Ishikawa (cell line): ENCODE data around the gene SEMA3A.

Experiments used
- CEBPB ChIP-seq: IDR thresholded peaks from 2 replicates; pipeline ENCODE4 v1.6.1; 2012
- EGR1 ChIP-seq: IDR thresholded peaks from 2 replicates; pipeline ENCODE4 v1.6.1; 2012
- EP300 ChIP-seq: IDR thresholded peaks from 2 replicates; pipeline ENCODE4 v1.6.1; 2012; ENCODE audit warnings: borderline replicate concordance
- MAX ChIP-seq: IDR thresholded peaks from 2 replicates; pipeline ENCODE4 v1.6.1; 2012
- RAD21 ChIP-seq: IDR thresholded peaks from 2 replicates; pipeline ENCODE4 v1.6.1; 2012; ENCODE audit warnings: low read depth
- REST ChIP-seq: IDR thresholded peaks from 2 replicates; pipeline ENCODE4 v1.6.1; 2012; ENCODE audit warnings: low read depth, mild to moderate bottlenecking
- TAF1 ChIP-seq: IDR thresholded peaks from 2 replicates; pipeline ENCODE4 v1.6.1; 2012; ENCODE audit warnings: low read depth, mild to moderate bottlenecking
- TEAD4 ChIP-seq: IDR thresholded peaks from 2 replicates; pipeline ENCODE4 v1.6.1; 2012
- YY1 ChIP-seq: IDR thresholded peaks from 2 replicates; pipeline ENCODE4 v1.6.1; 2012; ENCODE audit warnings: low read depth
- ZBTB7A ChIP-seq: IDR thresholded peaks from 2 replicates; pipeline ENCODE4 v1.6.1; 2012; ENCODE audit warnings: low read depth

GRCh38 chr7:83936056-83936708 is 258.4 kb downstream of the SEMA3A start:
- TF ChIP-seq EP300: no peak
- no peak for TF ChIP-seq MAX
- TF ChIP-seq TAF1: no peak
- no peak for TF ChIP-seq EGR1
- TF ChIP-seq REST: no peak
- peak; percentile 97 for TF ChIP-seq RAD21
- no peak for TF ChIP-seq CEBPB
- TF ChIP-seq TEAD4: no peak
- no peak for TF ChIP-seq ZBTB7A
- no peak for TF ChIP-seq YY1
